Measurements from ENCODE around the gene OR2J3.
"Not testable (repeated sequence)": the region's sequence is repeated elsewhere in the genome, so short reads cannot be mapped to it uniquely, and the experiment has no call there.

Gene OR2J3

GRCh38 chr6:29137724-29138123 lies 29.9 kb downstream of the OR2J3 start:
- H3K4me3 ChIP-seq (ENCODE audit: insufficient read length, low read depth) = no peak overlapping the region
- no peaks in the 10 kb centered on the region for H3K36me3 ChIP-seq (ENCODE audit: insufficient read depth, insufficient read length, low read length)
- TF ChIP-seq YY1 (IDR thresholded peaks at IDR 0.05; ENCODE audit: insufficient read depth, insufficient read length) (no peak), SUZ12 (IDR thresholded peaks at IDR 0.05; ENCODE audit: extremely low read depth, insufficient read depth, insufficient read length) (no peak), ZNF274 (IDR thresholded peaks at IDR 0.05; ENCODE audit: low read depth, low read length) (no peak)
- H3K4me1 ChIP-seq (ENCODE audit: insufficient read depth, insufficient read length) = no peaks in the 10 kb centered on the region
- no peaks in the 10 kb centered on the region for H3K27me3 ChIP-seq (ENCODE audit: insufficient read depth, insufficient read length)
- peaks cover 5% of the 10 kb centered on the region for H3K9me3 ChIP-seq (ENCODE audit: insufficient read depth, low read length)
- H3K9ac ChIP-seq (ENCODE audit: insufficient read length, low read depth) = no peak overlapping the region
- no peak for DNase-seq (ENCODE audit: low read depth, low spot score)

- Histone ChIP-seq H3K27me3 (ENCODE audit: insufficient read depth, insufficient read length) (no peaks in the 10 kb centered on the region), H3K36me3 (ENCODE audit: insufficient read depth, insufficient read length, low read length) (no peaks in the 10 kb centered on the region)
Observed at GRCh38 chr6:29141606-29142005, 33.7 kb downstream of the OR2J3 start.

GRCh38 chr6:29142309-29142708 lies 34.5 kb downstream of the OR2J3 start:
- TF ChIP-seq YY1 (IDR thresholded peaks at IDR 0.05; ENCODE audit: insufficient read depth, insufficient read length) (no peak), SUZ12 (IDR thresholded peaks at IDR 0.05; ENCODE audit: extremely low read depth, insufficient read depth, insufficient read length) (no peak), ZNF274 (IDR thresholded peaks at IDR 0.05; ENCODE audit: low read depth, low read length) (no peak)
- no peaks in the 10 kb centered on the region for H3K4me1 ChIP-seq (ENCODE audit: insufficient read depth, insufficient read length)
- no peaks in the 10 kb centered on the region for H3K36me3 ChIP-seq (ENCODE audit: insufficient read depth, insufficient read length, low read length)
- H3K9ac ChIP-seq (ENCODE audit: insufficient read length, low read depth) = no peak overlapping the region
- H3K27me3 ChIP-seq (ENCODE audit: insufficient read depth, insufficient read length) = no peaks in the 10 kb centered on the region
- H3K4me3 ChIP-seq (ENCODE audit: insufficient read length, low read depth) = no peak overlapping the region
- DNase-seq (ENCODE audit: low read depth, low spot score) = no peak
- H3K9me3 ChIP-seq (ENCODE audit: insufficient read depth, low read length) = peaks cover 20% of the 10 kb centered on the region

More at GRCh38 chr6:29141606-29142005, 33.7 kb downstream of the OR2J3 start:
- Histone ChIP-seq H3K4me1 (ENCODE audit: insufficient read depth, insufficient read length) (no peaks in the 10 kb centered on the region), H3K9ac (ENCODE audit: insufficient read length, low read depth) (no peak overlapping the region), H3K4me3 (ENCODE audit: insufficient read length, low read depth) (no peak overlapping the region), H3K9me3 (ENCODE audit: insufficient read depth, low read length) (peaks cover 20% of the 10 kb centered on the region)
- TF ChIP-seq ZNF274 (IDR thresholded peaks at IDR 0.05; ENCODE audit: low read depth, low read length) = no peak
- TF ChIP-seq SUZ12 (IDR thresholded peaks at IDR 0.05; ENCODE audit: extremely low read depth, insufficient read depth, insufficient read length) = no peak
- no peak for TF ChIP-seq YY1 (IDR thresholded peaks at IDR 0.05; ENCODE audit: insufficient read depth, insufficient read length)
- no peak for DNase-seq (ENCODE audit: low read depth, low spot score)

GRCh38 chr6:29146179-29146578 lies 38.3 kb downstream of the OR2J3 start:
- no peaks in the 10 kb centered on the region for H3K36me3 ChIP-seq (ENCODE audit: insufficient read depth, insufficient read length, low read length)
- H3K9ac ChIP-seq (ENCODE audit: insufficient read length, low read depth) = no peak overlapping the region
- no peak for DNase-seq (ENCODE audit: low read depth, low spot score)
- TF ChIP-seq YY1 (IDR thresholded peaks at IDR 0.05; ENCODE audit: insufficient read depth, insufficient read length) (no peak), SUZ12 (IDR thresholded peaks at IDR 0.05; ENCODE audit: extremely low read depth, insufficient read depth, insufficient read length) (no peak), ZNF274 (IDR thresholded peaks at IDR 0.05; ENCODE audit: low read depth, low read length) (no peak)
- no peaks in the 10 kb centered on the region for H3K27me3 ChIP-seq (ENCODE audit: insufficient read depth, insufficient read length)
- H3K9me3 ChIP-seq (ENCODE audit: insufficient read depth, low read length) = peaks cover 20% of the 10 kb centered on the region
- no peak overlapping the region for H3K4me3 ChIP-seq (ENCODE audit: insufficient read length, low read depth)
- H3K4me1 ChIP-seq (ENCODE audit: insufficient read depth, insufficient read length) = no peaks in the 10 kb centered on the region

GRCh38 chr6:29147074-29147473 lies 39.2 kb downstream of the OR2J3 start:
- Histone ChIP-seq H3K4me3 (ENCODE audit: insufficient read length, low read depth) (no peak overlapping the region), H3K9me3 (ENCODE audit: insufficient read depth, low read length) (peaks cover 20% of the 10 kb centered on the region), H3K4me1 (ENCODE audit: insufficient read depth, insufficient read length) (no peaks in the 10 kb centered on the region), H3K36me3 (ENCODE audit: insufficient read depth, insufficient read length, low read length) (no peaks in the 10 kb centered on the region), H3K9ac (ENCODE audit: insufficient read length, low read depth) (no peak overlapping the region), H3K27me3 (ENCODE audit: insufficient read depth, insufficient read length) (no peaks in the 10 kb centered on the region)
- TF ChIP-seq SUZ12 (IDR thresholded peaks at IDR 0.05; ENCODE audit: extremely low read depth, insufficient read depth, insufficient read length) = no peak
- TF ChIP-seq YY1 (IDR thresholded peaks at IDR 0.05; ENCODE audit: insufficient read depth, insufficient read length) = no peak
- TF ChIP-seq ZNF274 (IDR thresholded peaks at IDR 0.05; ENCODE audit: low read depth, low read length) = no peak
- DNase-seq (ENCODE audit: low read depth, low spot score) = no peak

GRCh38 chr6:29149444-29149843 lies 41.6 kb downstream of the OR2J3 start:
- DNase-seq (ENCODE audit: low read depth, low spot score); H3K9ac ChIP-seq (ENCODE audit: insufficient read length, low read depth); H3K9me3 ChIP-seq (ENCODE audit: insufficient read depth, low read length); H3K4me3 ChIP-seq (ENCODE audit: insufficient read length, low read depth); H3K36me3 ChIP-seq (ENCODE audit: insufficient read depth, insufficient read length, low read length); H3K4me1 ChIP-seq (ENCODE audit: insufficient read depth, insufficient read length); H3K27me3 ChIP-seq (ENCODE audit: insufficient read depth, insufficient read length): not testable (repeated sequence)

- Histone ChIP-seq H3K27me3 (ENCODE audit: insufficient read depth, insufficient read length) (no peaks in the 10 kb centered on the region), H3K4me1 (ENCODE audit: insufficient read depth, insufficient read length) (no peaks in the 10 kb centered on the region), H3K9me3 (ENCODE audit: insufficient read depth, low read length) (no peaks in the 10 kb centered on the region), H3K4me3 (ENCODE audit: insufficient read length, low read depth) (no peak overlapping the region), H3K9ac (ENCODE audit: insufficient read length, low read depth) (no peak overlapping the region), H3K36me3 (ENCODE audit: insufficient read depth, insufficient read length, low read length) (no peaks in the 10 kb centered on the region)
- no peak for DNase-seq (ENCODE audit: low read depth, low spot score)
- no peak for TF ChIP-seq YY1 (IDR thresholded peaks at IDR 0.05; ENCODE audit: insufficient read depth, insufficient read length)
- TF ChIP-seq ZNF274 (IDR thresholded peaks at IDR 0.05; ENCODE audit: low read depth, low read length) = no peak
- TF ChIP-seq SUZ12 (IDR thresholded peaks at IDR 0.05; ENCODE audit: extremely low read depth, insufficient read depth, insufficient read length) = no peak
Observed at GRCh38 chr6:29153083-29153482, 45.2 kb downstream of the OR2J3 start.

- not testable (repeated sequence) for H3K4me1 ChIP-seq (ENCODE audit: insufficient read depth, insufficient read length); H3K36me3 ChIP-seq (ENCODE audit: insufficient read depth, insufficient read length, low read length); DNase-seq (ENCODE audit: low read depth, low spot score); H3K4me3 ChIP-seq (ENCODE audit: insufficient read length, low read depth); H3K9ac ChIP-seq (ENCODE audit: insufficient read length, low read depth); H3K9me3 ChIP-seq (ENCODE audit: insufficient read depth, low read length); H3K27me3 ChIP-seq (ENCODE audit: insufficient read depth, insufficient read length)
Observed at GRCh38 chr6:29155182-29155581, 47.3 kb downstream of the OR2J3 start.

- not testable (repeated sequence) for H3K4me3 ChIP-seq (ENCODE audit: insufficient read length, low read depth); H3K27me3 ChIP-seq (ENCODE audit: insufficient read depth, insufficient read length); H3K9me3 ChIP-seq (ENCODE audit: insufficient read depth, low read length); H3K9ac ChIP-seq (ENCODE audit: insufficient read length, low read depth); DNase-seq (ENCODE audit: low read depth, low spot score); H3K4me1 ChIP-seq (ENCODE audit: insufficient read depth, insufficient read length); H3K36me3 ChIP-seq (ENCODE audit: insufficient read depth, insufficient read length, low read length)
Observed at GRCh38 chr6:29159922-29160321, 52.1 kb downstream of the OR2J3 start.
